ENCODE data around the gene MAPK4.
"Not testable (repeated sequence)": the region's sequence is repeated elsewhere in the genome, so short reads cannot be mapped to it uniquely, and the experiment has no call there.

The MAPK4 gene

DNA sequence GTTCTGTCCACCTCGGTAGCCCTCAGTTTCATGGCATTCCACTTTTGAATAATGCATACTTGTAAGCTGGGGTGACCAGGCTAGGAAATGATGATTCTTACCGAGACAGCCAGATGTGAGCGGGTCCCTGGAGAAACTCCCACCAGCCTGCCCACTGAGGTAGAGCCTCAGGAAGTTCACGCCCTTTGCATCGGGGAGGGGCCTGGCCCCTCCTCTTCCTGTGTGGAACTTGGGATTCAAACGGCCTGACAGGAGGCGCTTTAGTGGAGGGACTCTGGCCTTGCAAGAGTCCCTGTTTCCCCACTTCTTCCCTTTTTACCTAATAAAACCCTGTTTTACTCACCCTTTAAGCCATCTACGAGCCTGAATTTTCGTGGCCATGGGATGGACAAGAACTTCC lies 215.3 kb downstream of the MAPK4 start:
- no peaks in the 10 kb centered on the region for H3K36me3 ChIP-seq (ENCODE audit: insufficient read depth, low read length)
- peaks cover 3% of the 10 kb centered on the region for H3K27me3 ChIP-seq (ENCODE audit: insufficient read depth, low read length, poor library complexity)
- no peak for ATAC-seq (ENCODE audit: insufficient read depth, low read depth)
- H3K27ac ChIP-seq (ENCODE audit: low read length): no peak overlapping the region
- no peaks in the 10 kb centered on the region for H3K9me3 ChIP-seq (ENCODE audit: insufficient read depth, low read length, severe bottlenecking)
- no peak overlapping the region for H3K4me3 ChIP-seq (ENCODE audit: low read depth in 1 of 2, low read length in 2 of 2)
- no peaks in the 10 kb centered on the region for H3K79me2 ChIP-seq (ENCODE audit: insufficient read depth, low read length)
- no peaks in the 10 kb centered on the region for H4K20me1 ChIP-seq (ENCODE audit: insufficient read depth, low read length)
- H3K4me1 ChIP-seq (ENCODE audit: insufficient read depth, low read length): no peaks in the 10 kb centered on the region
- TF ChIP-seq EZH2 (IDR thresholded peaks at IDR 0.05; ENCODE audit: borderline replicate concordance, low read depth, low read length, severe bottlenecking) (no peak), CTCF (IDR thresholded peaks at IDR 0.05; ENCODE audit: borderline replicate concordance, extremely low read depth, low read length, poor library complexity, severe bottlenecking) (no peak)
- H3K9ac ChIP-seq (ENCODE audit: low read depth, low read length): no peak overlapping the region
- H3K4me2 ChIP-seq (ENCODE audit: insufficient read depth, low read length): no peak overlapping the region
- DNase-seq: no peak
- H2AFZ ChIP-seq (ENCODE audit: low read depth, low read length): no peak overlapping the region

GRCh38 chr18:50775726-50776125 lies 215.8 kb downstream of the MAPK4 start:
- H3K27ac ChIP-seq (ENCODE audit: low read length): no peak overlapping the region
- H3K27me3 ChIP-seq (ENCODE audit: insufficient read depth, low read length, poor library complexity): peaks cover 3% of the 10 kb centered on the region
- TF ChIP-seq CTCF (IDR thresholded peaks at IDR 0.05; ENCODE audit: borderline replicate concordance, extremely low read depth, low read length, poor library complexity, severe bottlenecking) (no peak), EZH2 (IDR thresholded peaks at IDR 0.05; ENCODE audit: borderline replicate concordance, low read depth, low read length, severe bottlenecking) (no peak)
- H2AFZ ChIP-seq (ENCODE audit: low read depth, low read length): no peak overlapping the region
- no peaks in the 10 kb centered on the region for H3K4me1 ChIP-seq (ENCODE audit: insufficient read depth, low read length)
- DNase-seq: no peak
- H3K36me3 ChIP-seq (ENCODE audit: insufficient read depth, low read length): no peaks in the 10 kb centered on the region
- ATAC-seq (ENCODE audit: insufficient read depth, low read depth): no peak
- no peaks in the 10 kb centered on the region for H3K79me2 ChIP-seq (ENCODE audit: insufficient read depth, low read length)
- no peaks in the 10 kb centered on the region for H4K20me1 ChIP-seq (ENCODE audit: insufficient read depth, low read length)
- H3K4me2 ChIP-seq (ENCODE audit: insufficient read depth, low read length): no peak overlapping the region
- no peaks in the 10 kb centered on the region for H3K9me3 ChIP-seq (ENCODE audit: insufficient read depth, low read length, severe bottlenecking)
- no peak overlapping the region for H3K9ac ChIP-seq (ENCODE audit: low read depth, low read length)
- no peak overlapping the region for H3K4me3 ChIP-seq (ENCODE audit: low read depth in 1 of 2, low read length in 2 of 2)

DNA sequence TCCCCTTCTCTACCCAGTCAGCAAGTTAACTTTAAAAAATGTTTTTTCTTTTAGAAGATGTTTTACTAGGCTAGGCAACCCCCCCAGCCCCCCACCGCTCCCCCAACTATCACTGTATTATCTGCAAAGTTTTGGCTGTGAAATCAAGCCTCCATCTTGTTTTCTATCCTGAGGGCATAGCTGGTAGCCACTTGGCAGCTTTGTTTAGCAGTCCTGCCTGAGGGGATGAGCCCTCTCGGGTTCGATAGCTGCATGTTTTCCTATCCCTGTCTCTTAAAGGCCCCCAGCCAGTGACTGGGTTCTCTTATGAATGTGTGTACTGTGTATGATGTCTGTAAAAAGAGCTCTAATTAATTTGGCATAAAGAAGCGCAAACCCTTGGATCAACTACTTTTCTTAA lies 216.5 kb downstream of the MAPK4 start:
- Histone ChIP-seq H3K9ac (ENCODE audit: low read depth, low read length) (no peak overlapping the region), H3K4me2 (ENCODE audit: insufficient read depth, low read length) (no peak overlapping the region), H3K4me3 (ENCODE audit: low read depth in 1 of 2, low read length in 2 of 2) (no peak overlapping the region), H3K9me3 (ENCODE audit: insufficient read depth, low read length, severe bottlenecking) (no peaks in the 10 kb centered on the region), H3K27me3 (ENCODE audit: insufficient read depth, low read length, poor library complexity) (peaks cover 3% of the 10 kb centered on the region), H2AFZ (ENCODE audit: low read depth, low read length) (no peak overlapping the region), H3K4me1 (ENCODE audit: insufficient read depth, low read length) (no peaks in the 10 kb centered on the region), H3K36me3 (ENCODE audit: insufficient read depth, low read length) (no peaks in the 10 kb centered on the region), H3K27ac (ENCODE audit: low read length) (no peak overlapping the region), H3K79me2 (ENCODE audit: insufficient read depth, low read length) (no peaks in the 10 kb centered on the region), H4K20me1 (ENCODE audit: insufficient read depth, low read length) (no peaks in the 10 kb centered on the region)
- TF ChIP-seq EZH2 (IDR thresholded peaks at IDR 0.05; ENCODE audit: borderline replicate concordance, low read depth, low read length, severe bottlenecking) (no peak), CTCF (IDR thresholded peaks at IDR 0.05; ENCODE audit: borderline replicate concordance, extremely low read depth, low read length, poor library complexity, severe bottlenecking) (no peak)
- ATAC-seq (ENCODE audit: insufficient read depth, low read depth) (no peak), DNase-seq (no peak)

- H3K36me3 ChIP-seq (ENCODE audit: insufficient read depth, low read length); ATAC-seq (ENCODE audit: insufficient read depth, low read depth): not testable (repeated sequence)
Measured at GRCh38 chr18:50779021-50779420, 219.1 kb downstream of the MAPK4 start.

More at GRCh38 chr18:50779021-50779420, 219.1 kb downstream of the MAPK4 start:
- H3K27ac ChIP-seq (ENCODE audit: low read length); H3K9me3 ChIP-seq (ENCODE audit: insufficient read depth, low read length, severe bottlenecking); H4K20me1 ChIP-seq (ENCODE audit: insufficient read depth, low read length); H3K9ac ChIP-seq (ENCODE audit: low read depth, low read length); H3K27me3 ChIP-seq (ENCODE audit: insufficient read depth, low read length, poor library complexity); H3K4me2 ChIP-seq (ENCODE audit: insufficient read depth, low read length); H2AFZ ChIP-seq (ENCODE audit: low read depth, low read length); H3K4me1 ChIP-seq (ENCODE audit: insufficient read depth, low read length); H3K4me3 ChIP-seq (ENCODE audit: low read depth in 1 of 2, low read length in 2 of 2); DNase-seq; H3K79me2 ChIP-seq (ENCODE audit: insufficient read depth, low read length): not testable (repeated sequence)

All from DND-41 (cell line).